ENCODE data around the gene MYO7A.

MYO7A gene

GRCh38 chr11:77127235-77127911 lies 673 bp upstream of the MYO7A start:
- DNase-seq (ENCODE audit: low read depth, low spot score), result no peak

GRCh38 chr11:77129069-77129841 lies 1.2 kb downstream of the MYO7A start:
- DNase-seq (ENCODE audit: low read depth, low spot score), result no peak

- no peak for DNase-seq (ENCODE audit: low read depth, low spot score)
Observed at GRCh38 chr11:77129842-77130756, 2.1 kb downstream of the MYO7A start.

- DNase-seq (ENCODE audit: low read depth, low spot score), result no peak
Observed at GRCh38 chr11:77130763-77131513, 2.9 kb downstream of the MYO7A start.

GRCh38 chr11:77131560-77131959 lies 3.5 kb downstream of the MYO7A start:
- no peak for DNase-seq (ENCODE audit: low read depth, low spot score)

GRCh38 chr11:77135069-77135468 lies 7.0 kb downstream of the MYO7A start:
- no peak for DNase-seq (ENCODE audit: low read depth, low spot score)

GRCh38 chr11:77136074-77136473 lies 8.0 kb downstream of the MYO7A start:
- no peak for DNase-seq (ENCODE audit: low read depth, low spot score)

- DNase-seq (ENCODE audit: low read depth, low spot score), result no peak
Observed at GRCh38 chr11:77136784-77137420, 8.9 kb downstream of the MYO7A start.

- no peak for DNase-seq (ENCODE audit: low read depth, low spot score)
Observed at GRCh38 chr11:77137421-77137820, 9.4 kb downstream of the MYO7A start.

GRCh38 chr11:77138106-77138649 lies 10.1 kb downstream of the MYO7A start:
- no peak for DNase-seq (ENCODE audit: low read depth, low spot score)

- no peak for DNase-seq (ENCODE audit: low read depth, low spot score)
Observed at GRCh38 chr11:77139201-77139600, 11.2 kb downstream of the MYO7A start.

GRCh38 chr11:77140231-77140851 lies 12.3 kb downstream of the MYO7A start:
- DNase-seq (ENCODE audit: low read depth, low spot score), result no peak

- DNase-seq (ENCODE audit: low read depth, low spot score), result no peak
Observed at GRCh38 chr11:77141034-77141433, 13.0 kb downstream of the MYO7A start.

- no peak for DNase-seq (ENCODE audit: low read depth, low spot score)
Observed at GRCh38 chr11:77141475-77141874, 13.4 kb downstream of the MYO7A start.

GRCh38 chr11:77142091-77142975 lies 14.3 kb downstream of the MYO7A start:
- no peak for DNase-seq (ENCODE audit: low read depth, low spot score)

GRCh38 chr11:77143405-77144020 lies 15.5 kb downstream of the MYO7A start:
- DNase-seq (ENCODE audit: low read depth, low spot score), result no peak

- no peak for DNase-seq (ENCODE audit: low read depth, low spot score)
Observed at GRCh38 chr11:77144196-77144856, 16.3 kb downstream of the MYO7A start.

- DNase-seq (ENCODE audit: low read depth, low spot score), result no peak
Observed at GRCh38 chr11:77144857-77145428, 16.9 kb downstream of the MYO7A start.
